HG03103 (cell line): ENCODE results near the gene CDH26.
"Not testable (repeated sequence)": the region's sequence is repeated elsewhere in the genome, so short reads cannot be mapped to it uniquely, and the experiment has no call there.

ENCODE experiments used
- ATAC-seq: cut with Tn5 transposase; IDR thresholded peaks from one replicate; pipeline ENCODE4 v1.9.1; 2021; ENCODE audit warnings: low read depth; ENCODE audit not compliant: unreplicated experiment

The CDH26 gene

GRCh38 chr20:60040471-60041162 is 82.4 kb downstream of the CDH26 start:
- ATAC-seq: no peak

- ATAC-seq: not testable (repeated sequence)
Observed at GRCh38 chr20:60041436-60042165, 83.4 kb downstream of the CDH26 start.

GRCh38 chr20:60043435-60043834 is 85.2 kb downstream of the CDH26 start:
- ATAC-seq: no peak

- ATAC-seq: no peak
Observed at GRCh38 chr20:60046011-60046413, 87.8 kb downstream of the CDH26 start.

- no peak for ATAC-seq
Observed at GRCh38 chr20:60046436-60046835, 88.2 kb downstream of the CDH26 start.

- ATAC-seq: no peak
Observed at GRCh38 chr20:60046860-60047259, 88.6 kb downstream of the CDH26 start.

- ATAC-seq: no peak
Observed at GRCh38 chr20:60048634-60049521, 90.7 kb downstream of the CDH26 start.

- ATAC-seq: no peak
Observed at GRCh38 chr20:60049601-60050000, 91.4 kb downstream of the CDH26 start.

GRCh38 chr20:60050193-60050947 is 92.1 kb downstream of the CDH26 start:
- no peak for ATAC-seq

- no peak for ATAC-seq
Observed at GRCh38 chr20:60051911-60052310, 93.7 kb downstream of the CDH26 start.

- no peak for ATAC-seq
Observed at GRCh38 chr20:60052322-60052721, 94.1 kb downstream of the CDH26 start.

- no peak for ATAC-seq
Observed at GRCh38 chr20:60053125-60053817, 95.0 kb downstream of the CDH26 start.

- ATAC-seq: no peak
Observed at GRCh38 chr20:60053818-60054190, 95.6 kb downstream of the CDH26 start.

GRCh38 chr20:60054716-60055634 is 96.8 kb downstream of the CDH26 start:
- no peak for ATAC-seq

- ATAC-seq: no peak
Observed at GRCh38 chr20:60055740-60056139, 97.5 kb downstream of the CDH26 start.

GRCh38 chr20:60056407-60057122 is 98.3 kb downstream of the CDH26 start:
- ATAC-seq: no peak

GRCh38 chr20:60057123-60057865 is 99.1 kb downstream of the CDH26 start:
- ATAC-seq: no peak
